ENCODE results near the gene ZBTB42.

Gene ZBTB42

DNA sequence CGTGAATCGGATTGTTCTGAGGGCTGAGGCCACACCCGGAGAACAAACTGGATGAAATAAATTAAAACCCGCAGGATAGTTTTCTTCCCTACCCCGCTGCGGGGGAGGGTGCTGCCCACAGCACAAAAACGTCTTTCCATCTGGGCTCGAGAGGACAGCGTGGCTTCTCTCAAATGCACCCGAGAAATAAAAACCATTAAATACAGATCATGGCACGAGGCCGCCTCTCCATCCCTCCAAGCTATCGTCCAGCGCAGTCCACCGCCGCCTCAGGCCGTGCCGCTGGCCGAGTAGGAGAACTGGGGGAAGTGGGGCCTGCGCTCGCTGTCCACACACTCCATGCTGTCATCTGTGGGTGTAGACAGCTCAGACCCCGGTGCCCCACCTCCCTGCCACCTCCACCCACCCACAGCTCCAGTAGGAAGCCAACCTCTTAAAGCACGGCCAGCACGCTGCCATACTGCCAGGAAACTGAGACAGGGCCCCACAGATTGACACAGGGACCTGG is 30.8 kb upstream of the ZBTB42 start:
- TF ChIP-seq FOXP2 (optimal IDR thresholded peaks at IDR 0.05; ENCODE audit: borderline replicate concordance, extremely low read depth, extremely low read length, insufficient read depth) (no peak), SIN3A (IDR thresholded peaks at IDR 0.05; ENCODE audit: borderline replicate concordance, insufficient read depth, low read length) (no peak), REST (IDR thresholded peaks at IDR 0.05; ENCODE audit: insufficient read depth in 1 of 2, low read depth in 2 of 2, low read length in 2 of 2) (no peak), POLR2AphosphoS5 (IDR thresholded peaks at IDR 0.05; ENCODE audit: low read depth, low read length) (no peak), TAF1 (IDR thresholded peaks at IDR 0.05; ENCODE audit: borderline replicate concordance, insufficient read depth, low read length) (no peak)

GRCh38 chr14:104770851-104771272 is 30.0 kb upstream of the ZBTB42 start:
- TF ChIP-seq POLR2AphosphoS5 (IDR thresholded peaks at IDR 0.05; ENCODE audit: low read depth, low read length) (no peak), TAF1 (IDR thresholded peaks at IDR 0.05; ENCODE audit: borderline replicate concordance, insufficient read depth, low read length) (no peak), REST (IDR thresholded peaks at IDR 0.05; ENCODE audit: insufficient read depth in 1 of 2, low read depth in 2 of 2, low read length in 2 of 2) (no peak), SIN3A (IDR thresholded peaks at IDR 0.05; ENCODE audit: borderline replicate concordance, insufficient read depth, low read length) (no peak), FOXP2 (optimal IDR thresholded peaks at IDR 0.05; ENCODE audit: borderline replicate concordance, extremely low read depth, extremely low read length, insufficient read depth) (no peak)

GRCh38 chr14:104771374-104771773 is 29.5 kb upstream of the ZBTB42 start:
- TF ChIP-seq REST (IDR thresholded peaks at IDR 0.05; ENCODE audit: insufficient read depth in 1 of 2, low read depth in 2 of 2, low read length in 2 of 2) (no peak), TAF1 (IDR thresholded peaks at IDR 0.05; ENCODE audit: borderline replicate concordance, insufficient read depth, low read length) (no peak), POLR2AphosphoS5 (IDR thresholded peaks at IDR 0.05; ENCODE audit: low read depth, low read length) (no peak), SIN3A (IDR thresholded peaks at IDR 0.05; ENCODE audit: borderline replicate concordance, insufficient read depth, low read length) (no peak), FOXP2 (optimal IDR thresholded peaks at IDR 0.05; ENCODE audit: borderline replicate concordance, extremely low read depth, extremely low read length, insufficient read depth) (no peak)

DNA sequence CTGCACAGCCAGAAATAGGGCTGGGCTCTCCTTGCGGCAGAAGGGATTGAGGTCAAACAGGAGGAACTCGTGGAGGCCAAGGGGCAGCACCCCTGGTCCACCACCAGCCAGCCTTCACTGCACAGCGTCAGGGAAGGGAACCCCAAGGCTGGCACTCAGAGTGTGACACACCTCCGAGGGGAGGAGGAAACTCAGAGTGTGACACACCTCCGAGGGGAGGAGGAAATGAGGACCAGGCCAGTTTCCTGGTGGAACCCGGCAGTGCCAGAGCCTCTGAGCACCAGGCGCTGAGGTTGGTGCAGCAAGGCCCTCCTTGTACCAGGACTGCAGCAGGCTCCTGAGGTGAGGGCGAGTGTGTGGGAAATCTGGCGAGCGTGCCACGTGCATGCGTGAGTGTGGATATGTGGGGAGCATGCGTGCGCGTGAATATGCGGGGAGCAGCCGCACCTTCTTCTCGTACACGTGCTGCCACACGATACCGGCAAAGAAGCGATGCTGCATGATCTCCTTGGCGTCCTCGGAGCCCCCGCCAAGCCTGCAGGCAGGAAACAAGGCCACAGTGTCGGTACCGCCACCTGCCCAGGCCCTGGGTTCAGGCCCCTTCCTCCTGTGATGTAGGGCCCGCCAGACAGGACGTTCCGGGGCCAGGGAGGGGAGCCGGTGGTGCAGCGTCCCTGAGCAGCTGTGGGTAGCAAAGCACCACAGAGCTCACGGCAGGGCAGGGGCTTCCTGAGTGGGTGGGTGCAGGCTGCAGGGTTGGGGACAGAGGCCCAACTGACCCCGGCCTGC is 28.8 kb upstream of the ZBTB42 start:
- TF ChIP-seq REST (IDR thresholded peaks at IDR 0.05; ENCODE audit: insufficient read depth in 1 of 2, low read depth in 2 of 2, low read length in 2 of 2), result no peak
- no peak for TF ChIP-seq FOXP2 (optimal IDR thresholded peaks at IDR 0.05; ENCODE audit: borderline replicate concordance, extremely low read depth, extremely low read length, insufficient read depth)
- no peak for TF ChIP-seq POLR2AphosphoS5 (IDR thresholded peaks at IDR 0.05; ENCODE audit: low read depth, low read length)
- TF ChIP-seq SIN3A (IDR thresholded peaks at IDR 0.05; ENCODE audit: borderline replicate concordance, insufficient read depth, low read length), result no peak
- TF ChIP-seq TAF1 (IDR thresholded peaks at IDR 0.05; ENCODE audit: borderline replicate concordance, insufficient read depth, low read length), result no peak
